SK-N-SH (cell line): ENCODE measurements around the gene SPSB3. TPM values are rescaled to one million over a fixed set of nuclear protein-coding genes. Genes with fewer than 3 reads are reported as not detected.

Experiments
- CTCF ChIA-PET: fragments of 300-600, 350-600 bp; formaldehyde crosslinking; extraction: SDS; loops from one replicate; lab custom pipeline; 2021; lab: Yijun Ruan, JAX
- POLR2A ChIA-PET: fragments of 350-600 bp; sonication (Branson Sonifier 250); formaldehyde crosslinking; extraction: SDS; loops from one replicate; lab custom pipeline; 2020; ENCODE audit warnings: antibody characterized with exemption, inconsistent platforms; lab: Yijun Ruan, JAX
- DNase-seq: peaks from one replicate; pipeline ENCODE4 v3.0.0; 2012
- H2AFZ ChIP-seq: fragments of 200-600 bp; sonication (generic); 2 replicates; pipeline ENCODE4 v1.8.1; 2016; ENCODE audit warnings: antibody characterized with exemption, mild to moderate bottlenecking, low read depth
- H3F3A ChIP-seq: fragments of 200-600 bp; sonication (generic); replicated peaks from 2 replicates; pipeline ENCODE3; 2016; ENCODE audit warnings: antibody characterized with exemption, mild to moderate bottlenecking; ENCODE audit not compliant: insufficient read depth
- H3K27ac ChIP-seq, 2 experiments: fragments of 200-500 bp in 1 of 2; fragments of 200-600 bp in 1 of 2; sonication (Bioruptor generic) in 1 of 2; sonication (generic), shearing (Covaris generic) in 1 of 2; 2 replicates each; pipeline versions ENCODE4 v1.5.1 to v1.6.1; 2014 to 2016; ENCODE audit warnings: low read depth in 2 of 2, inconsistent platforms in 1 of 2, low read length in 1 of 2, mild to moderate bottlenecking in 1 of 2, mixed read lengths in 1 of 2
- H3K27me3 ChIP-seq: fragments of 200-600 bp; sonication (generic), shearing (Covaris generic); 2 replicates; pipeline ENCODE4 v1.6.1; 2016; ENCODE audit warnings: mixed run types; ENCODE audit not compliant: insufficient read depth
- H3K36me3 ChIP-seq, 2 experiments: fragments of 200-500 bp in 1 of 2; fragments of 200-600 bp in 1 of 2; sonication (Bioruptor generic) in 1 of 2; sonication (generic) in 1 of 2; replicated peaks in 1 of 2; 2 replicates each; pipeline versions ENCODE3 to v1.5.1; 2014 to 2016; ENCODE audit warnings: low read length in 1 of 2, mild to moderate bottlenecking in 1 of 2; ENCODE audit not compliant: insufficient read depth in 2 of 2, control insufficient read depth in 1 of 2
- H3K4me1 ChIP-seq, 2 experiments: fragments of 200-500 bp in 1 of 2; fragments of 200-600 bp in 1 of 2; sonication (Bioruptor generic) in 1 of 2; sonication (generic), shearing (Covaris generic) in 1 of 2; 2 replicates each; pipeline versions ENCODE4 v1.5.1 to v1.6.1; 2014 to 2016; ENCODE audit warnings: low read depth in 1 of 2, low read length in 1 of 2, mixed run types in 1 of 2; ENCODE audit not compliant: insufficient read depth in 2 of 2, control insufficient read depth in 1 of 2
- H3K4me2 ChIP-seq: fragments of 200-600 bp; sonication (generic), shearing (Covaris generic); 2 replicates; pipeline ENCODE4 v1.6.1; 2017; ENCODE audit warnings: mixed run types
- H3K4me3 ChIP-seq, 2 experiments: fragments of 200-500 bp in 1 of 2; fragments of 200-600 bp in 1 of 2; sonication (Bioruptor generic) in 1 of 2; sonication (generic), shearing (Covaris generic) in 1 of 2; 2 replicates each; pipeline versions ENCODE4 v1.5.1 to v1.8.1; 2014 to 2016; ENCODE audit warnings: low read depth in 2 of 2, inconsistent platforms in 1 of 2, low read length in 1 of 2, mild to moderate bottlenecking in 1 of 2, mixed read lengths in 1 of 2, moderate library complexity in 1 of 2
- H3K79me2 ChIP-seq: fragments of 200-600 bp; sonication (generic); 2 replicates; pipeline ENCODE4 v1.8.1; 2017; ENCODE audit warnings: mild to moderate bottlenecking; ENCODE audit not compliant: insufficient read depth
- H3K9ac ChIP-seq: fragments of 200-600 bp; sonication (generic); 2 replicates; pipeline ENCODE4 v1.6.1; 2017; ENCODE audit warnings: mixed run types
- H3K9me2 ChIP-seq: fragments of 200-600 bp; sonication (generic); 2 replicates; pipeline ENCODE4 v1.6.1; 2017; ENCODE audit warnings: mixed run types
- H3K9me3 ChIP-seq: fragments of 200-600 bp; sonication (generic); 2 replicates; pipeline ENCODE4 v1.6.1; 2017; ENCODE audit warnings: mixed run types, mild to moderate bottlenecking, moderate library complexity
- H4K20me1 ChIP-seq: fragments of 200-600 bp; sonication (generic); 2 replicates; pipeline ENCODE4 v1.6.1; 2017; ENCODE audit warnings: mild to moderate bottlenecking, mixed run types; ENCODE audit not compliant: insufficient read depth
- FOSL2 ChIP-seq: IDR thresholded peaks from 2 replicates; pipeline ENCODE4 v1.4.0; 2012; ENCODE audit warnings: low read depth, mild to moderate bottlenecking, moderate library complexity, borderline replicate concordance
- FOXJ3 ChIP-seq: sonication (generic); formaldehyde crosslinking; IDR thresholded peaks from 2 replicates; pipeline ENCODE4 v1.5.1; 2020; ENCODE audit warnings: mild to moderate bottlenecking, missing genetic modification reagents
- MXI1 ChIP-seq: IDR thresholded peaks from 2 replicates; pipeline ENCODE4 v1.6.1; 2012; ENCODE audit warnings: mild to moderate bottlenecking, low read depth, low read length, improper control_type of control experiment
- PBX3 ChIP-seq: IDR thresholded peaks from 2 replicates; pipeline ENCODE4; 2012
- RAD21 ChIP-seq: IDR thresholded peaks from 2 replicates; pipeline ENCODE4 v1.6.1; 2012; ENCODE audit warnings: mild to moderate bottlenecking, low read length
- RCOR1 ChIP-seq: fragments of 150-350 bp; IDR thresholded peaks from 2 replicates; pipeline ENCODE4 v1.6.1; 2017; ENCODE audit warnings: antibody characterized with exemption, low read length
- REST ChIP-seq: IDR thresholded peaks from 2 replicates; pipeline ENCODE4 v1.6.1; 2012; ENCODE audit warnings: mild to moderate bottlenecking, low read depth, low read length, moderate library complexity
- RFX5 ChIP-seq: IDR thresholded peaks from 2 replicates; pipeline ENCODE4 v1.6.1; 2012; ENCODE audit warnings: mild to moderate bottlenecking, improper control_type of control experiment, low read length
- SMC3 ChIP-seq: IDR thresholded peaks from 2 replicates; pipeline ENCODE4 v1.6.1; 2012; ENCODE audit warnings: low read depth, low read length, improper control_type of control experiment
- TAF1 ChIP-seq: IDR thresholded peaks from 2 replicates; pipeline ENCODE4 v1.6.1; 2012; ENCODE audit warnings: low read depth, mild to moderate bottlenecking, low read length, moderate library complexity, borderline replicate concordance
- YY1 ChIP-seq: IDR thresholded peaks from 2 replicates; pipeline ENCODE4 v1.4.0; 2012; ENCODE audit warnings: low read depth, mild to moderate bottlenecking
- WGBS: methylation state at CpG from one replicate; pipeline ENCODE4 v1.1.6; 2017; ENCODE audit warnings: low lambda C conversion rate; 5-methylcytosine and 5-hydroxymethylcytosine counted together
- polyA plus RNA-seq, 3 experiments: library from polyadenylated mRNA; depleted of rRNA; stranded (reverse); fragments of >200 nt; gene quantifications; 2 replicates each; pipeline ENCODE4 v1.2.3, GENCODE V29; 2012
- TF ChIP-seq, protein P1 (sequence below): IDR thresholded peaks from 2 replicates; pipeline ENCODE4 v1.4.0; 2012; ENCODE audit warnings: low read depth

The SPSB3 gene
- polyA plus RNA-seq, 1 of the 3 experiments (the other 2 are of a cell fraction), result 40.6 TPM

DNA sequence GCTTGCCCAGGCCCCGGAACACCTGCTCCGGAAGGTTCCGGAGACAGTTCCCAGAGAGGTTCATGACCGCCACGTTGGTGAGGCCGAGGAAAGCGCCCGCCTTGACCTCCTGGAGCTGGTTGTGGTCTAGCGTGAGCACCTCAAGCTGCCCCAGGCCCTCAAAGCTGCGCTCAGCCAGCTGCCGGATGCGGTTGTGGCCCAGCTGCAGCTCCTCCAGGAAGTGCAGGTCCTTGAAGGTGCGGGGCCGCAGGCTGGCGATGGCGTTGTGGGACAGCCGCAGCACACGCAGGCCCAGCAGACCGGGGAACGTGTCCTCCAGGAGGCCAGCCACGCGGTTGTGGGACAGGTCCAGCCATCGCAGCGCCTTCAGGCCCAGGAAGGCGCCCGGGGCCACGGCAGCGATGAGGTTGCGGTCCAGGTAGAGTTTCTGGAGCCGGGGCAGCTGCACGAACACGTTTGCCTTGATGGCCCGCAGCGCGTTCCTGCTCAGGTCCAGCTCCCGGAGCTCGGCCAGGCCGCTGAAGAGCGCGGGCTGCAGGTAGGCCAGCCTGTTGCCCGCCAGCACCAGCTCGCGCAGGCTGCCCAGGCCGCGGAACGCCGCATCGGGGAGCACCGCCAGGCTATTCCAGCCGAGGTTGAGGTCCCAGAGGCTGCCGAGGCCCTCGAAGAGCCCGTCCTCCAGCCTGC, 9.0 kb upstream of the SPSB3 start:
- H3K27me3 ChIP-seq, result no peaks in the 10 kb centered on the region
- H4K20me1 ChIP-seq, result 0 out of 2 replicates have a peak, but pooled peaks cover 3% of the 10 kb centered on the region
- POLR2A ChIA-PET, result interaction anchor here (2.1 kb wide), 1 partner anchor 9 kb away, joined by 8 read pairs; the partner anchor contains the start of genes NUBP2 and SPSB3
- H3K36me3 ChIP-seq, result peaks cover 0 to 42% of the 10 kb centered on the region in 2 experiments
- TF ChIP-seq YY1, result no peak
- TF ChIP-seq FOXJ3 (CRISPR knock-in tag), result no peak
- TF ChIP-seq PBX3, result no peak
- TF ChIP-seq, protein P1, sequence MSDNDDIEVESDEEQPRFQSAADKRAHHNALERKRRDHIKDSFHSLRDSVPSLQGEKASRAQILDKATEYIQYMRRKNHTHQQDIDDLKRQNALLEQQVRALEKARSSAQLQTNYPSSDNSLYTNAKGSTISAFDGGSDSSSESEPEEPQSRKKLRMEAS, result no peak
- no peak for TF ChIP-seq RAD21
- no peak for TF ChIP-seq MXI1
- no peak for TF ChIP-seq FOSL2
- no peak for TF ChIP-seq RCOR1
- no peak for TF ChIP-seq SMC3
- TF ChIP-seq TAF1, result no peak
- no peak for TF ChIP-seq RFX5
- TF ChIP-seq REST, result no peak
- H3K9ac ChIP-seq, result no peak overlapping the region
- H3K4me2 ChIP-seq, result no peak overlapping the region
- H2AFZ ChIP-seq, result no peak overlapping the region
- WGBS, result 93% methylated on average over 5 of the region's 53 CpGs
- no peak overlapping the region for H3K4me3 ChIP-seq
- H3K4me1 ChIP-seq, result no peaks in the 10 kb centered on the region; a peak in 1 of 4 replicates
- H3K9me3 ChIP-seq, result no peaks in the 10 kb centered on the region
- H3K27ac ChIP-seq, result no peak overlapping the region
- no peaks in the 10 kb centered on the region for H3F3A ChIP-seq
- DNase-seq, result no peak
- no peaks in the 10 kb centered on the region for H3K9me2 ChIP-seq
- CTCF ChIA-PET, result interaction anchor here (0.7 kb wide), 1 partner anchor 9 kb away, joined by 3 read pairs; the partner anchor contains the start of genes NUBP2 and SPSB3
- H3K79me2 ChIP-seq, result peaks cover 5% of the 10 kb centered on the region; the same call in 1 of the 2 replicates
